Adrenal gland (tissue), 5 donors: ENCODE results near the gene RASIP1.

ENCODE experiments used
- POLR2A ChIP-seq, 2 donors: fragments of 450-650 bp; IDR thresholded peaks; one replicate each; pipeline ENCODE4 v1.6.1; 2017; ENCODE audit warnings: antibody characterized with exemption in 2 of 2, mild to moderate bottlenecking in 2 of 2, moderate library complexity in 1 of 2
- TF ChIP-seq, protein P1 (sequence below), 6 experiments: fragments of 450-650 bp in 4 of 6; fragments of 200-600 bp in 2 of 6; sonication (generic) in 1 of 6; IDR thresholded peaks; 1 replicate in 5 of 6; 2 replicates in 1 of 6; pipeline versions ENCODE4 v1.5.1 to v1.8.0; 2016 to 2021; ENCODE audit warnings: antibody characterized with exemption in 6 of 6, mild to moderate bottlenecking in 2 of 6, moderate library complexity in 1 of 6
- donor health status: DM: no; HTN: no; CAD: no.

DNA sequence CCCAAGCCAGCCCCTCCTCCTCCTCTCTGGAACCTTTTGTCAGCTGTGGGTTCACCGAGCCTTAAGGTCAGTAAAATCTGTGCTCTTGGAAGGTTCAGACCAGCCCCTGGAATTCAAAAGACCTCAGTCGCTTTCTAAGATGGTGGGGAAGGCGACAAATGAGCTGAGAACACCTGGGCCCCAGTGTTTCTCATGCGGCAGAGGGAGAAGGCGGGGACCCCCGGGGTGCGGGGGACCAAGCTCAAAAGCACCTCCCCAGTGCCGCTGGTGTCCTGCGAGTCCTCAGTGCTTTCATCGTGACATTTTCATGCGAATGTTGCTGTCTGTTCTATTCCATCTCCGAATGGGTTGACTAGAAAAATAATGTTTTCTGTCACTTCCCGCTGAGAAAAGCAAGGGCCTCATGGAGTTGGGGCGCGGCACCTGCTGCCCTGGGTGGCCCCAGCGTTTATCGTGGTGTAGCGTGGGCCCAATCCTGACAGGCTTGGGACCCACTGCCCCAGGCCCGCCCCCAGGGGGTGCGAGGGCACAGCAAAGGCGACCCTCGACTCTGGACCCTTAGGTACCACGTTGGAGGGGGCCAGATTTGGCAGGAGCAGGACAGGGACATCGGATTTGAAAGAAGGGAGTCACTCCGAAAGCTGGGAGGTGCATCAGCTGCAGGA lies 66.8 kb downstream of the RASIP1 start:
- TF ChIP-seq, protein P1, sequence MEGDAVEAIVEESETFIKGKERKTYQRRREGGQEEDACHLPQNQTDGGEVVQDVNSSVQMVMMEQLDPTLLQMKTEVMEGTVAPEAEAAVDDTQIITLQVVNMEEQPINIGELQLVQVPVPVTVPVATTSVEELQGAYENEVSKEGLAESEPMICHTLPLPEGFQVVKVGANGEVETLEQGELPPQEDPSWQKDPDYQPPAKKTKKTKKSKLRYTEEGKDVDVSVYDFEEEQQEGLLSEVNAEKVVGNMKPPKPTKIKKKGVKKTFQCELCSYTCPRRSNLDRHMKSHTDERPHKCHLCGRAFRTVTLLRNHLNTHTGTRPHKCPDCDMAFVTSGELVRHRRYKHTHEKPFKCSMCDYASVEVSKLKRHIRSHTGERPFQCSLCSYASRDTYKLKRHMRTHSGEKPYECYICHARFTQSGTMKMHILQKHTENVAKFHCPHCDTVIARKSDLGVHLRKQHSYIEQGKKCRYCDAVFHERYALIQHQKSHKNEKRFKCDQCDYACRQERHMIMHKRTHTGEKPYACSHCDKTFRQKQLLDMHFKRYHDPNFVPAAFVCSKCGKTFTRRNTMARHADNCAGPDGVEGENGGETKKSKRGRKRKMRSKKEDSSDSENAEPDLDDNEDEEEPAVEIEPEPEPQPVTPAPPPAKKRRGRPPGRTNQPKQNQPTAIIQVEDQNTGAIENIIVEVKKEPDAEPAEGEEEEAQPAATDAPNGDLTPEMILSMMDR (IDR thresholded peaks at IDR 0.05): no peak
- TF ChIP-seq POLR2A (IDR thresholded peaks at IDR 0.05): no peak
